GM21367 (cell line): Measurements from ENCODE around the gene TCAP.

Experiments
- ATAC-seq: cut with Tn5 transposase; IDR thresholded peaks from one replicate; pipeline ENCODE4 v1.9.1; 2021; ENCODE audit not compliant: unreplicated experiment

Gene TCAP

GRCh38 chr17:39628655-39629493 lies 36.3 kb upstream of the TCAP start:
- no peak for ATAC-seq

GRCh38 chr17:39629494-39629880 lies 35.7 kb upstream of the TCAP start:
- no peak for ATAC-seq

GRCh38 chr17:39629898-39630297 lies 35.3 kb upstream of the TCAP start:
- ATAC-seq: no peak

GRCh38 chr17:39631403-39631802 lies 33.7 kb upstream of the TCAP start:
- no peak for ATAC-seq

- ATAC-seq: no peak
Observed at GRCh38 chr17:39632153-39632941, 32.8 kb upstream of the TCAP start.

GRCh38 chr17:39633570-39634183 lies 31.5 kb upstream of the TCAP start:
- no peak for ATAC-seq

- no peak for ATAC-seq
Observed at GRCh38 chr17:39634384-39634871, 30.7 kb upstream of the TCAP start.

- no peak for ATAC-seq
Observed at GRCh38 chr17:39635614-39636176, 29.5 kb upstream of the TCAP start.

GRCh38 chr17:39636587-39636926 lies 28.6 kb upstream of the TCAP start:
- no peak for ATAC-seq

- peak; percentile 74 for ATAC-seq
Observed at GRCh38 chr17:39636927-39637736, 28.0 kb upstream of the TCAP start, which contains the start of gene STARD3. Gene STARD3, plus strand, starts transcription at chr17:39637144. Its CDS starts 16,388 bp downstream, at chr17:39653532.

- no peak for ATAC-seq
Observed at GRCh38 chr17:39638317-39638716, 26.8 kb upstream of the TCAP start.

GRCh38 chr17:39639043-39639442 lies 26.1 kb upstream of the TCAP start:
- no peak for ATAC-seq

GRCh38 chr17:39639566-39640458 lies 25.3 kb upstream of the TCAP start:
- ATAC-seq: no peak

- no peak for ATAC-seq
Observed at GRCh38 chr17:39640591-39641031, 24.5 kb upstream of the TCAP start.

- no peak for ATAC-seq
Observed at GRCh38 chr17:39641097-39641496, 24.1 kb upstream of the TCAP start.

GRCh38 chr17:39641883-39642282 lies 23.3 kb upstream of the TCAP start:
- no peak for ATAC-seq

GRCh38 chr17:39642291-39643074 lies 22.7 kb upstream of the TCAP start:
- no peak for ATAC-seq

- ATAC-seq: no peak
Observed at GRCh38 chr17:39643271-39643670, 21.9 kb upstream of the TCAP start.

GRCh38 chr17:39647256-39647655 lies 17.9 kb upstream of the TCAP start:
- no peak for ATAC-seq
